Measurements from ENCODE around the gene ATP1A2. TPM values are rescaled to one million over a fixed set of nuclear protein-coding genes. Genes with fewer than 3 reads are reported as not detected.

Gene ATP1A2
- total RNA-seq, 1 donor from 2014 or later: 0.49 TPM

GRCh38 chr1:160117709-160118183 is 2.2 kb downstream of the ATP1A2 start:
- Mint-ChIP-seq H3K27ac (ENCODE audit: unreplicated experiment) (no peak overlapping the region), H3K4me3 (ENCODE audit: unreplicated experiment) (no peak overlapping the region), H3K4me1 (ENCODE audit: unreplicated experiment) (peaks cover 15% of the 10 kb centered on the region), H3K27me3 (ENCODE audit: unreplicated experiment) (peaks cover 10% of the 10 kb centered on the region), H3K9me3 (ENCODE audit: unreplicated experiment) (no peaks in the 10 kb centered on the region), H3K36me3 (ENCODE audit: low read depth, unreplicated experiment) (peaks cover 4% of the 10 kb centered on the region)
- TF ChIP-seq, protein P1, sequence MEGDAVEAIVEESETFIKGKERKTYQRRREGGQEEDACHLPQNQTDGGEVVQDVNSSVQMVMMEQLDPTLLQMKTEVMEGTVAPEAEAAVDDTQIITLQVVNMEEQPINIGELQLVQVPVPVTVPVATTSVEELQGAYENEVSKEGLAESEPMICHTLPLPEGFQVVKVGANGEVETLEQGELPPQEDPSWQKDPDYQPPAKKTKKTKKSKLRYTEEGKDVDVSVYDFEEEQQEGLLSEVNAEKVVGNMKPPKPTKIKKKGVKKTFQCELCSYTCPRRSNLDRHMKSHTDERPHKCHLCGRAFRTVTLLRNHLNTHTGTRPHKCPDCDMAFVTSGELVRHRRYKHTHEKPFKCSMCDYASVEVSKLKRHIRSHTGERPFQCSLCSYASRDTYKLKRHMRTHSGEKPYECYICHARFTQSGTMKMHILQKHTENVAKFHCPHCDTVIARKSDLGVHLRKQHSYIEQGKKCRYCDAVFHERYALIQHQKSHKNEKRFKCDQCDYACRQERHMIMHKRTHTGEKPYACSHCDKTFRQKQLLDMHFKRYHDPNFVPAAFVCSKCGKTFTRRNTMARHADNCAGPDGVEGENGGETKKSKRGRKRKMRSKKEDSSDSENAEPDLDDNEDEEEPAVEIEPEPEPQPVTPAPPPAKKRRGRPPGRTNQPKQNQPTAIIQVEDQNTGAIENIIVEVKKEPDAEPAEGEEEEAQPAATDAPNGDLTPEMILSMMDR (IDR thresholded peaks at IDR 0.05; ENCODE audit: unreplicated experiment): no peak
- DNase-seq (ENCODE audit: low spot score): no peak

DNA sequence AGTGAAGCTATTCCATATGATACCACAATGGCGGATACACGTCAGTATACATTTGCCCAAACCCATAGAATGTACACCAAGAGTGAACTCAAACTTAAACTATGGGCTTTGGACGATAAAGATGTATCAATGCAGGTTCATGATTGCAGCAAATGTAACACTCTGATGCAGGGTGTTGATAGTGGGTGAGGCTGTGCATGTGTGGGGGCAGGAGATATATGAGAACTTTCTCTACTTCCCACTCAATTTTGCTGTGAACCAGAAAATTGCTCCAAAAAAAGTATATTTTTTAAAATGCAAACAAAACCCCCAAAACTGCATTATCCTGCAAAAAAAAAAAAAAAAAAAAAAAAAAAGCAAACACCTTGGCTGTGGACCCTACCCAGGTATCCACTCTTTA is 3.4 kb downstream of the ATP1A2 start:
- no peak overlapping the region for H3K27ac Mint-ChIP-seq (ENCODE audit: unreplicated experiment)
- no peak overlapping the region for H3K4me3 Mint-ChIP-seq (ENCODE audit: unreplicated experiment)
- TF ChIP-seq, protein P1 (IDR thresholded peaks at IDR 0.05; ENCODE audit: unreplicated experiment): no peak
- H3K27me3 Mint-ChIP-seq (ENCODE audit: unreplicated experiment): peaks cover 4% of the 10 kb centered on the region
- no peaks in the 10 kb centered on the region for H3K9me3 Mint-ChIP-seq (ENCODE audit: unreplicated experiment)
- peaks cover 12% of the 10 kb centered on the region for H3K4me1 Mint-ChIP-seq (ENCODE audit: unreplicated experiment)
- no peak for DNase-seq (ENCODE audit: low spot score)
- no peaks in the 10 kb centered on the region for H3K36me3 Mint-ChIP-seq (ENCODE audit: low read depth, unreplicated experiment)

GRCh38 chr1:160120797-160121196 is 5.2 kb downstream of the ATP1A2 start:
- Mint-ChIP-seq H3K36me3 (ENCODE audit: low read depth, unreplicated experiment) (no peaks in the 10 kb centered on the region), H3K27me3 (ENCODE audit: unreplicated experiment) (peaks cover 4% of the 10 kb centered on the region), H3K4me3 (ENCODE audit: unreplicated experiment) (no peak overlapping the region), H3K27ac (ENCODE audit: unreplicated experiment) (no peak overlapping the region), H3K4me1 (ENCODE audit: unreplicated experiment) (peaks cover 8% of the 10 kb centered on the region), H3K9me3 (ENCODE audit: unreplicated experiment) (no peaks in the 10 kb centered on the region)
- TF ChIP-seq, protein P1 (IDR thresholded peaks at IDR 0.05; ENCODE audit: unreplicated experiment): no peak
- DNase-seq (ENCODE audit: low spot score): no peak

DNA sequence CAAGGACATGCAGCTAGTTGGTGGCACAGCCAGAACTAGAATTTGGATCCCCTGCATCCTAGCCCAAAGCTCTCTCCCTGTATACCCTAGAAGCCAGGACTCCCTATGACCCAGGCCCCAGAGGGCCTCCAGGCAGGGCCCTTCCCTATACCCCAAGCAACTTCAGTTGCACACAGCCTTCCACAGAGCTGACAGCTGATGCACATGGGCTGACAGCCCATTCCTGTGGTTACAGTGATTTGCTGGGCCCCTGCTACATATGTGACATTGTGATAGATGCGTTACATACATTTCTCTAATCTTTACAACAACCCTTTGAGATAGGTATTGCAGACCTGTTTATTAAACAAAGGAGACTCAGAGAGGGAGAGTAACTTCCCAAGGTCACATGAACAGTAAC is 5.8 kb downstream of the ATP1A2 start:
- Mint-ChIP-seq H3K36me3 (ENCODE audit: low read depth, unreplicated experiment) (no peaks in the 10 kb centered on the region), H3K4me1 (ENCODE audit: unreplicated experiment) (peaks cover 8% of the 10 kb centered on the region), H3K27ac (ENCODE audit: unreplicated experiment) (no peak overlapping the region), H3K27me3 (ENCODE audit: unreplicated experiment) (peaks cover 4% of the 10 kb centered on the region), H3K9me3 (ENCODE audit: unreplicated experiment) (no peaks in the 10 kb centered on the region), H3K4me3 (ENCODE audit: unreplicated experiment) (no peak overlapping the region)
- TF ChIP-seq, protein P1 (IDR thresholded peaks at IDR 0.05; ENCODE audit: unreplicated experiment): no peak
- DNase-seq (ENCODE audit: low spot score): no peak

DNA sequence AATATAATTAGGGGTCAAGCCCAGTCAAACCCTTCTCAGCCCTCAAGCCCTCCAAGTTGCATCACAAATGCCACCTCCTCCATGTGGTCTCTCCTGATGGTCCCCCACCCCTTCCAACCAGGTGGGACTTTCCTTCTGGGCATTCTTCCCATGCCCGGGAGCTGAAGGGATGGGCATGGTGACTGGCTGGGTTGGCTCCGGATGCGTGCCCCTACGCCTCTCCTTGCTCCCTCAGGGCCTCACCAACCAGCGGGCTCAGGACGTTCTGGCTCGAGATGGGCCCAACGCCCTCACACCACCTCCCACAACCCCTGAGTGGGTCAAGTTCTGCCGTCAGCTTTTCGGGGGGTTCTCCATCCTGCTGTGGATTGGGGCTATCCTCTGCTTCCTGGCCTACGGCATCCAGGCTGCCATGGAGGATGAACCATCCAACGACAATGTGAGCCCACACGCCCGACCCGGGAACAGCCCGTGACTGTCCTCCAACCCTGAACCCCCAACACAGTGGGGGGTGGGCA is 7.5 kb downstream of the ATP1A2 start:
- Mint-ChIP-seq H3K27me3 (ENCODE audit: unreplicated experiment) (peaks cover 4% of the 10 kb centered on the region), H3K36me3 (ENCODE audit: low read depth, unreplicated experiment) (no peaks in the 10 kb centered on the region), H3K9me3 (ENCODE audit: unreplicated experiment) (no peaks in the 10 kb centered on the region), H3K4me3 (ENCODE audit: unreplicated experiment) (no peak overlapping the region), H3K4me1 (ENCODE audit: unreplicated experiment) (peaks cover 4% of the 10 kb centered on the region), H3K27ac (ENCODE audit: unreplicated experiment) (no peak overlapping the region)
- no peak for DNase-seq (ENCODE audit: low spot score)
- TF ChIP-seq, protein P1 (IDR thresholded peaks at IDR 0.05; ENCODE audit: unreplicated experiment): no peak

Data from endothelial cell (in vitro differentiated cells).